ENCODE measurements around the gene PKDREJ.

PKDREJ gene

GRCh38 chr22:46239261-46240048 is 23.7 kb downstream of the PKDREJ start:
- peak overlapping the region; percentile 22 to 82 for H3K27ac Mint-ChIP-seq
- ATAC-seq (peak; percentile 54), DNase-seq (no peak)
- peaks cover 19% of the 10 kb centered on the region for H3K4me1 Mint-ChIP-seq
- no peaks in the 10 kb centered on the region for H3K27me3 Mint-ChIP-seq
- H3K9me3 Mint-ChIP-seq, result no peaks in the 10 kb centered on the region
- H3K4me3 Mint-ChIP-seq, result peak overlapping the region in 1 of 2 donors; percentile 61

- Mint-ChIP-seq H3K4me3 (no peak overlapping the region), H3K9me3 (no peaks in the 10 kb centered on the region), H3K27ac (no peak overlapping the region), H3K4me1 (peaks cover 19% of the 10 kb centered on the region), H3K27me3 (no peaks in the 10 kb centered on the region)
- DNase-seq, result no peak
- no peak for ATAC-seq
Observed at GRCh38 chr22:46238541-46238940, 24.6 kb downstream of the PKDREJ start.

- Mint-ChIP-seq H3K9me3 (no peaks in the 10 kb centered on the region), H3K4me1 (peaks cover 19% of the 10 kb centered on the region), H3K4me3 (no peak overlapping the region), H3K27ac (no peak overlapping the region), H3K27me3 (no peaks in the 10 kb centered on the region)
- DNase-seq (no peak), ATAC-seq (no peak)
Observed at GRCh38 chr22:46237453-46238124, 25.6 kb downstream of the PKDREJ start.

- peak overlapping the region in 1 of 2 donors; percentile 2 for H3K27ac Mint-ChIP-seq
- ATAC-seq, result no peak
Observed at GRCh38 chr22:46234969-46235368, 28.2 kb downstream of the PKDREJ start.

GRCh38 chr22:46233231-46233630 is 29.9 kb downstream of the PKDREJ start:
- Mint-ChIP-seq H3K9me3 (no peaks in the 10 kb centered on the region), H3K4me1 (no peaks in the 10 kb centered on the region), H3K4me3 (no peak overlapping the region), H3K27ac (peak overlapping the region in 1 of 2 donors; percentile 76), H3K27me3 (no peaks in the 10 kb centered on the region)
- no peak for DNase-seq
- ATAC-seq, result no peak

More at GRCh38 chr22:46234969-46235368, 28.2 kb downstream of the PKDREJ start:
- H3K4me1 Mint-ChIP-seq, result peaks cover 13% of the 10 kb centered on the region
- no peak overlapping the region for H3K4me3 Mint-ChIP-seq
- H3K27me3 Mint-ChIP-seq, result no peaks in the 10 kb centered on the region
- DNase-seq, result no peak
- no peaks in the 10 kb centered on the region for H3K9me3 Mint-ChIP-seq

GRCh38 chr22:46230262-46230901 is 32.8 kb downstream of the PKDREJ start:
- no peak for DNase-seq
- no peaks in the 10 kb centered on the region for H3K9me3 Mint-ChIP-seq
- H3K4me1 Mint-ChIP-seq, result no peaks in the 10 kb centered on the region
- H3K27me3 Mint-ChIP-seq, result no peaks in the 10 kb centered on the region
- no peak for ATAC-seq
- no peak overlapping the region for H3K4me3 Mint-ChIP-seq
- H3K27ac Mint-ChIP-seq, result no peak overlapping the region

- Mint-ChIP-seq H3K27ac (no peak overlapping the region), H3K4me1 (no peaks in the 10 kb centered on the region), H3K4me3 (no peak overlapping the region), H3K9me3 (no peaks in the 10 kb centered on the region), H3K27me3 (no peaks in the 10 kb centered on the region)
- ATAC-seq (no peak), DNase-seq (no peak)
Observed at GRCh38 chr22:46229701-46230100, 33.4 kb downstream of the PKDREJ start.

- H3K27me3 Mint-ChIP-seq, result no peaks in the 10 kb centered on the region
- H3K4me3 Mint-ChIP-seq, result no peak overlapping the region
- DNase-seq, result no peak
- ATAC-seq, result no peak
- H3K27ac Mint-ChIP-seq, result no peak overlapping the region
- no peaks in the 10 kb centered on the region for H3K4me1 Mint-ChIP-seq
- H3K9me3 Mint-ChIP-seq, result no peaks in the 10 kb centered on the region
Observed at GRCh38 chr22:46226577-46226976, 36.6 kb downstream of the PKDREJ start.

- ATAC-seq (no peak), DNase-seq (no peak)
- Mint-ChIP-seq H3K4me3 (no peak overlapping the region), H3K9me3 (no peaks in the 10 kb centered on the region), H3K27ac (no peak overlapping the region), H3K4me1 (peaks cover 8% of the 10 kb centered on the region), H3K27me3 (no peaks in the 10 kb centered on the region)
Observed at GRCh38 chr22:46225631-46226030, 37.5 kb downstream of the PKDREJ start.

GRCh38 chr22:46224898-46225290 is 38.2 kb downstream of the PKDREJ start:
- ATAC-seq (no peak), DNase-seq (no peak)
- Mint-ChIP-seq H3K4me1 (peaks cover 12% of the 10 kb centered on the region), H3K4me3 (no peak overlapping the region), H3K27me3 (no peaks in the 10 kb centered on the region), H3K27ac (no peak overlapping the region), H3K9me3 (no peaks in the 10 kb centered on the region)

GRCh38 chr22:46224044-46224897 is 38.9 kb downstream of the PKDREJ start:
- no peak overlapping the region for H3K4me3 Mint-ChIP-seq
- H3K4me1 Mint-ChIP-seq, result peaks cover 18% of the 10 kb centered on the region
- ATAC-seq, result no peak
- peak overlapping the region in 1 of 2 donors; percentile 63 for H3K27ac Mint-ChIP-seq
- H3K9me3 Mint-ChIP-seq, result no peaks in the 10 kb centered on the region
- DNase-seq, result no peak
- H3K27me3 Mint-ChIP-seq, result no peaks in the 10 kb centered on the region

- no peak overlapping the region for H3K27ac Mint-ChIP-seq
- DNase-seq, result no peak
- ATAC-seq, result no peak
- H3K4me1 Mint-ChIP-seq, result peaks cover 19% of the 10 kb centered on the region
- no peak overlapping the region for H3K4me3 Mint-ChIP-seq
- H3K9me3 Mint-ChIP-seq, result no peaks in the 10 kb centered on the region
- no peaks in the 10 kb centered on the region for H3K27me3 Mint-ChIP-seq
Observed at GRCh38 chr22:46220921-46221320, 42.2 kb downstream of the PKDREJ start.

GRCh38 chr22:46219636-46220035 is 43.5 kb downstream of the PKDREJ start:
- no peaks in the 10 kb centered on the region for H3K27me3 Mint-ChIP-seq
- peaks cover 19% of the 10 kb centered on the region for H3K4me1 Mint-ChIP-seq
- ATAC-seq (no peak), DNase-seq (no peak)
- H3K4me3 Mint-ChIP-seq, result no peak overlapping the region
- no peaks in the 10 kb centered on the region for H3K9me3 Mint-ChIP-seq
- no peak overlapping the region for H3K27ac Mint-ChIP-seq

GRCh38 chr22:46214616-46215015 is 48.5 kb downstream of the PKDREJ start:
- no peak overlapping the region for H3K4me3 Mint-ChIP-seq

GRCh38 chr22:46214149-46214548 is 49.0 kb downstream of the PKDREJ start:
- no peaks in the 10 kb centered on the region for H3K27me3 Mint-ChIP-seq
- no peak overlapping the region for H3K4me3 Mint-ChIP-seq
- ATAC-seq (no peak), DNase-seq (no peak)
- H3K4me1 Mint-ChIP-seq, result peaks cover under 1% of the 10 kb centered on the region
- H3K27ac Mint-ChIP-seq, result peak overlapping the region; percentile 27 to 88
- H3K9me3 Mint-ChIP-seq, result peaks cover 5 to 7% of the 10 kb centered on the region in 2 donors

More at GRCh38 chr22:46214616-46215015, 48.5 kb downstream of the PKDREJ start:
- DNase-seq, result no peak
- H3K27me3 Mint-ChIP-seq, result no peaks in the 10 kb centered on the region
- ATAC-seq, result no peak
- H3K27ac Mint-ChIP-seq, result no peak overlapping the region
- H3K4me1 Mint-ChIP-seq, result peaks cover 5% of the 10 kb centered on the region
- peaks cover under 1 to 2% of the 10 kb centered on the region in 2 donors for H3K9me3 Mint-ChIP-seq
